ENCODE measurements around the gene MBNL2. TPM values are rescaled to one million over a fixed set of nuclear protein-coding genes. Genes with fewer than 3 reads are reported as not detected.

The MBNL2 gene
- total and polyA plus RNA-seq, 2 of the 13 experiments (the other 11 are each of a cell fraction or from before 2014, with no cell fraction given) = 30.8 to 59.0 TPM

GRCh38 chr13:97219226-97219625 is 2.9 kb upstream of the MBNL2 start (continued):
- no peak for TF ChIP-seq SIX1 (CRISPR knock-in tag; IDR thresholded peaks at IDR 0.05; ENCODE audit: borderline replicate concordance)
- TF ChIP-seq GPN1 (CRISPR knock-in tag; IDR thresholded peaks at IDR 0.05; ENCODE audit: borderline replicate concordance) = no peak
- TF ChIP-seq MEIS2 (CRISPR knock-in tag; IDR thresholded peaks at IDR 0.05) = 0 out of 2 replicates have a peak, but pooled peaks have one; percentile 44
- peak; percentile 68 for TF ChIP-seq BCL6 (CRISPR knock-in tag; IDR thresholded peaks at IDR 0.05)
- TF ChIP-seq ZNF597 (CRISPR knock-in tag; IDR thresholded peaks at IDR 0.05) = no peak
- no peak for TF ChIP-seq ZNF501 (CRISPR knock-in tag; IDR thresholded peaks at IDR 0.05)
- no peak for TF ChIP-seq ZNF550 (CRISPR knock-in tag; IDR thresholded peaks at IDR 0.05; ENCODE audit: borderline replicate concordance)
- no peak for TF ChIP-seq SNAI1 (CRISPR knock-in tag; IDR thresholded peaks at IDR 0.05; ENCODE audit: borderline replicate concordance)
- TF ChIP-seq ZKSCAN8 (CRISPR knock-in tag; IDR thresholded peaks at IDR 0.05; ENCODE audit: borderline replicate concordance) = peak; percentile 33; the same call in 1 of the 2 replicates
- peak; percentile 49 for TF ChIP-seq ASH2L (IDR thresholded peaks at IDR 0.05; ENCODE audit: insufficient read length, low read depth, low read length)
- TF ChIP-seq HNF4A (CRISPR knock-in tag; IDR thresholded peaks at IDR 0.05) = peak; percentile 72
- no peak for TF ChIP-seq HNRNPH1 (optimal IDR thresholded peaks at IDR 0.05; ENCODE audit: low read depth, low read length)
- no peak for TF ChIP-seq ZNF552 (CRISPR knock-in tag; IDR thresholded peaks at IDR 0.05; ENCODE audit: borderline replicate concordance)
- TF ChIP-seq ZNF24 (IDR thresholded peaks at IDR 0.05) = no peak
- no peak for TF ChIP-seq ZNF691 (CRISPR knock-in tag; IDR thresholded peaks at IDR 0.05; ENCODE audit: borderline replicate concordance, low read depth)
- 0 out of 2 replicates have a peak, but pooled peaks have one; percentile 41 for TF ChIP-seq KAT8 (CRISPR knock-in tag; IDR thresholded peaks at IDR 0.05)
- TF ChIP-seq ZSCAN29 (CRISPR knock-in tag; conservative IDR thresholded peaks at IDR 0.05) = no peak
- TF ChIP-seq HIC2 (CRISPR knock-in tag; IDR thresholded peaks at IDR 0.05; ENCODE audit: low read depth) = no peak
- no peak for TF ChIP-seq RNF2 (conservative IDR thresholded peaks at IDR 0.05; ENCODE audit: low read depth)
- TF ChIP-seq SOX5 (CRISPR knock-in tag; IDR thresholded peaks at IDR 0.05; ENCODE audit: borderline replicate concordance) = peak; percentile 34; the same call in 1 of the 2 replicates
- no peak for TF ChIP-seq ZNF431 (CRISPR knock-in tag; IDR thresholded peaks at IDR 0.05; ENCODE audit: borderline replicate concordance, low read depth)
- peak; percentile 71 for TF ChIP-seq PAXIP1 (CRISPR knock-in tag; conservative IDR thresholded peaks at IDR 0.05)
- TF ChIP-seq SP2 (CRISPR knock-in tag; IDR thresholded peaks at IDR 0.05) = no peak
- no peak for TF ChIP-seq KLF6 (CRISPR knock-in tag; IDR thresholded peaks at IDR 0.05)
- no peak for TF ChIP-seq ZBTB7A (CRISPR knock-in tag; IDR thresholded peaks at IDR 0.05)
- no peak for TF ChIP-seq ATRX (CRISPR knock-in tag; IDR thresholded peaks at IDR 0.05; ENCODE audit: borderline replicate concordance)
